Measurements from ENCODE around the gene ADRA2C. TPM values are rescaled to one million over a fixed set of nuclear protein-coding genes. Genes with fewer than 3 reads are reported as not detected.
A peak's percentile ranks its signal among the peaks of the same experiment; 100 is the strongest.

Gene ADRA2C
- total and polyA plus RNA-seq, 12 donors: 2.8 to 8.8 (median 5.5) TPM

GRCh38 chr4:3810111-3810680 is 44.0 kb downstream of the ADRA2C start:
- H3K27me3 ChIP-seq: peaks cover 0 to 59% (median 45%) of the 10 kb centered on the region in 7 donors
- WGBS, 2 donors: 62 to 63% methylated on average over 15 of the region's 15 CpGs
- no peak for ATAC-seq
- no peaks in the 10 kb centered on the region for H3K36me3 ChIP-seq
- H3K9me3 ChIP-seq: no peaks in the 10 kb centered on the region
- DNase-seq: no peak
- intact Hi-C loops (cut with DNase I): no loop called here
- H3K4me3 ChIP-seq: no peak overlapping the region
- no peaks in the 10 kb centered on the region for H3K4me1 ChIP-seq
- H3K27ac ChIP-seq: no peak overlapping the region
- TF ChIP-seq CTCF (IDR thresholded peaks at IDR 0.05): no peak

- H3K27me3 ChIP-seq: peaks cover 0 to 56% (median 40%) of the 10 kb centered on the region in 7 donors
- intact Hi-C loops (cut with DNase I): no loop called here
- no peak overlapping the region for H3K4me3 ChIP-seq
Observed at GRCh38 chr4:3810796-3811485, 44.8 kb downstream of the ADRA2C start.

GRCh38 chr4:3811621-3812020 is 45.4 kb downstream of the ADRA2C start:
- intact Hi-C loops (cut with DNase I): no loop called here
- no peak overlapping the region for H3K4me3 ChIP-seq
- ATAC-seq: no peak
- DNase-seq: no peak
- no peaks in the 10 kb centered on the region for H3K4me1 ChIP-seq
- no peak overlapping the region for H3K27ac ChIP-seq
- H3K9me3 ChIP-seq: no peaks in the 10 kb centered on the region
- no peaks in the 10 kb centered on the region for H3K36me3 ChIP-seq
- 81% methylated on average over 6 of the region's 6 CpGs for WGBS, 2 donors
- H3K27me3 ChIP-seq: peaks cover 0 to 56% (median 34%) of the 10 kb centered on the region in 7 donors
- TF ChIP-seq CTCF (IDR thresholded peaks at IDR 0.05): no peak

More at GRCh38 chr4:3810796-3811485, 44.8 kb downstream of the ADRA2C start:
- ATAC-seq (no peak), DNase-seq (peak in 1 of 2 donors; percentile 0)
- Histone ChIP-seq H3K9me3 (no peaks in the 10 kb centered on the region), H3K27ac (no peak overlapping the region), H3K36me3 (no peaks in the 10 kb centered on the region), H3K4me1 (no peaks in the 10 kb centered on the region)
- no peak for TF ChIP-seq CTCF (IDR thresholded peaks at IDR 0.05)
- 84 to 87% methylated on average over 20 of the region's 20 CpGs for WGBS, 2 donors

- H3K27ac ChIP-seq: no peak overlapping the region
- H3K36me3 ChIP-seq: no peaks in the 10 kb centered on the region
- WGBS, 2 donors: 84 to 87% methylated on average over 19 of the region's 19 CpGs
- ATAC-seq (no peak), DNase-seq (no peak)
- TF ChIP-seq CTCF (IDR thresholded peaks at IDR 0.05): no peak
- intact Hi-C loops (cut with DNase I): no loop called here
- peaks cover 0 to 6% (median 0%) of the 10 kb centered on the region in 11 donors for H3K9me3 ChIP-seq
- H3K4me1 ChIP-seq: no peaks in the 10 kb centered on the region
- no peak overlapping the region for H3K4me3 ChIP-seq
- peaks cover 0 to 53% (median 29%) of the 10 kb centered on the region in 7 donors for H3K27me3 ChIP-seq
Observed at GRCh38 chr4:3812211-3812934, 46.2 kb downstream of the ADRA2C start.
